ENCODE results near the gene VPS13A.

- TF ChIP-seq CTCF (IDR thresholded peaks at IDR 0.05; ENCODE audit: low read length) (no peak), EZH2 (IDR thresholded peaks at IDR 0.05; ENCODE audit: borderline replicate concordance, low read length) (no peak)
Observed at GRCh38 chr9:77158772-77159513, 18.4 kb upstream of the VPS13A start.

Data from OCI-LY1 (cell line).